Spleen (tissue), 11 donors: ENCODE measurements around the gene CCDC170. TPM values are rescaled to one million over a fixed set of nuclear protein-coding genes. Genes with fewer than 3 reads are reported as not detected.

Experiments used
- DNase-seq: peaks from one replicate; pipeline ENCODE4 v3.0.0-alpha.2; 2020
- H3K27ac ChIP-seq, 8 donors: fragments of 200-600 bp; sonication (generic) in 7 of 8; 1 replicate in 4 of 8; 2 replicates in 4 of 8; pipeline versions ENCODE4 v1.5.0 to v1.8.0; 2016 to 2021; ENCODE audit warnings: inconsistent platforms in 4 of 8, mild to moderate bottlenecking in 4 of 8, moderate library complexity in 1 of 8
- H3K27me3 ChIP-seq, 7 donors: fragments of 200-600 bp; sonication (generic) in 6 of 7; replicated peaks in 1 of 7; 1 replicate in 4 of 7; 2 replicates in 3 of 7; pipeline versions ENCODE4 v1.5.0 to v1.8.0; 2016 to 2021; ENCODE audit warnings: inconsistent platforms in 3 of 7, mild to moderate bottlenecking in 1 of 7
- H3K36me3 ChIP-seq, 6 donors: fragments of 200-600 bp; sonication (generic) in 5 of 6; 1 replicate in 4 of 6; 2 replicates in 2 of 6; pipeline versions ENCODE4 v1.5.0 to v1.8.0; 2016 to 2021; ENCODE audit warnings: inconsistent platforms in 2 of 6
- H3K4me1 ChIP-seq, 6 donors: fragments of 200-600 bp; sonication (generic) in 5 of 6; 1 replicate in 3 of 6; 2 replicates in 3 of 6; pipeline versions ENCODE4 v1.5.0 to v1.8.0; 2016 to 2021; ENCODE audit warnings: inconsistent platforms in 3 of 6
- H3K4me3 ChIP-seq, 8 donors: fragments of 200-600 bp; sonication (generic) in 7 of 8; 1 replicate in 4 of 8; 2 replicates in 4 of 8; pipeline versions ENCODE4 v1.5.0 to v1.8.0; 2016 to 2021; ENCODE audit warnings: inconsistent platforms in 4 of 8, mild to moderate bottlenecking in 4 of 8, moderate library complexity in 2 of 8
- H3K9me3 ChIP-seq, 8 donors: fragments of 200-600 bp; sonication (generic) in 7 of 8; 1 replicate in 4 of 8; 2 replicates in 4 of 8; pipeline versions ENCODE4 v1.5.0 to v1.8.0; 2016 to 2021; ENCODE audit warnings: inconsistent platforms in 4 of 8
- POLR2A ChIP-seq, 3 donors: fragments of 450-650 bp; IDR thresholded peaks; one replicate each; pipeline ENCODE4 v1.5.1; 2017; ENCODE audit warnings: antibody characterized with exemption in 3 of 3, mild to moderate bottlenecking in 1 of 3
- POLR2AphosphoS5 ChIP-seq, 3 donors: sonication (generic); formaldehyde crosslinking; IDR thresholded peaks; one replicate each; pipeline ENCODE4 v1.5.1; 2017; ENCODE audit warnings: antibody characterized with exemption in 3 of 3
- WGBS, 5 donors: extraction: QIAGEN DNeasy Blood & Tissue Kit in 3 of 5; methylation state at CpG; one replicate each; pipeline versions ENCODE4 v1.1.5 to v1.1.7; 2013 to 2018; 5-methylcytosine and 5-hydroxymethylcytosine counted together
- intact Hi-C: fragments of 100-400 bp; cut with DNase I; formaldehyde crosslinking; loops from one replicate; pipeline ENCODE4 v1.15.0; 2023; ENCODE audit warnings: low total_unique reads
- polyA plus RNA-seq, 3 donors: library from polyadenylated mRNA; stranded (reverse); fragments of 200-250 nt; gene quantifications; one replicate each; pipeline ENCODE4 v1.2.1, GENCODE V29; 2013
- total RNA-seq, 7 donors: library from RNA; depleted of rRNA in 3 of 7; stranded (reverse); fragments of >200 nt in 3 of 7; fragmentation: NEBNext Ultra II Directional in 4 of 7; extraction: Animal tissue kit (Norgen Biotek cat#: 25700) in 4 of 7; gene quantifications; one replicate each; pipeline versions ENCODE4 v1.1.0 to v1.2.1, GENCODE V29; 2016 to 2021
- TF ChIP-seq, protein P1 (sequence below), 11 experiments: fragments of 200-600 bp in 7 of 11; fragments of 450-650 bp in 4 of 11; sonication (generic) in 4 of 11; IDR thresholded peaks in 8 of 11; conservative IDR thresholded peaks in 3 of 11; 1 replicate in 7 of 11; 2 replicates in 4 of 11; pipeline versions ENCODE4 v1.4.0 to v1.8.0; 2016 to 2021; ENCODE audit warnings: antibody characterized with exemption in 11 of 11, inconsistent platforms in 4 of 11, mild to moderate bottlenecking in 1 of 11
- donor health status: healthy with polysubstance abuse.
- donor health status: DM: no; HTN: no; CAD: no; lungs with moderate emphysema.
- donor health status: DM: no; HTN: no; CAD: no.
- donor health status: Bipolar disorder and iron deficiency.
- donor health status: healthy.
- donor health status: DM: no; HTN: no; CAD: no.
- donor health status: DM: yes; HTN: yes; CAD: no.

The CCDC170 gene
- total and polyA plus RNA-seq, 10 donors = 0.49 to 4.3 (median 2.2) TPM

GRCh38 chr6:151629791-151630190, 136.0 kb downstream of the CCDC170 start:
- DNase-seq = no peak
- no peaks in the 10 kb centered on the region for H3K27me3 ChIP-seq
- H3K36me3 ChIP-seq = no peaks in the 10 kb centered on the region
- TF ChIP-seq POLR2AphosphoS5 (IDR thresholded peaks at IDR 0.05) (no peak), POLR2A (IDR thresholded peaks at IDR 0.05) (no peak)
- TF ChIP-seq, protein P1, sequence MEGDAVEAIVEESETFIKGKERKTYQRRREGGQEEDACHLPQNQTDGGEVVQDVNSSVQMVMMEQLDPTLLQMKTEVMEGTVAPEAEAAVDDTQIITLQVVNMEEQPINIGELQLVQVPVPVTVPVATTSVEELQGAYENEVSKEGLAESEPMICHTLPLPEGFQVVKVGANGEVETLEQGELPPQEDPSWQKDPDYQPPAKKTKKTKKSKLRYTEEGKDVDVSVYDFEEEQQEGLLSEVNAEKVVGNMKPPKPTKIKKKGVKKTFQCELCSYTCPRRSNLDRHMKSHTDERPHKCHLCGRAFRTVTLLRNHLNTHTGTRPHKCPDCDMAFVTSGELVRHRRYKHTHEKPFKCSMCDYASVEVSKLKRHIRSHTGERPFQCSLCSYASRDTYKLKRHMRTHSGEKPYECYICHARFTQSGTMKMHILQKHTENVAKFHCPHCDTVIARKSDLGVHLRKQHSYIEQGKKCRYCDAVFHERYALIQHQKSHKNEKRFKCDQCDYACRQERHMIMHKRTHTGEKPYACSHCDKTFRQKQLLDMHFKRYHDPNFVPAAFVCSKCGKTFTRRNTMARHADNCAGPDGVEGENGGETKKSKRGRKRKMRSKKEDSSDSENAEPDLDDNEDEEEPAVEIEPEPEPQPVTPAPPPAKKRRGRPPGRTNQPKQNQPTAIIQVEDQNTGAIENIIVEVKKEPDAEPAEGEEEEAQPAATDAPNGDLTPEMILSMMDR (IDR thresholded peaks at IDR 0.05 in 8 of 11, conservative IDR thresholded peaks at IDR 0.05 in 3 of 11) = no peak
- no peak overlapping the region for H3K4me3 ChIP-seq
- no peaks in the 10 kb centered on the region for H3K4me1 ChIP-seq
- no peaks in the 10 kb centered on the region for H3K9me3 ChIP-seq
- no peak overlapping the region for H3K27ac ChIP-seq
- WGBS, 5 donors = 50 to 93% (median 82%) methylated on average over 4 of the region's 4 CpGs
- intact Hi-C loops = no loop called here

DNA sequence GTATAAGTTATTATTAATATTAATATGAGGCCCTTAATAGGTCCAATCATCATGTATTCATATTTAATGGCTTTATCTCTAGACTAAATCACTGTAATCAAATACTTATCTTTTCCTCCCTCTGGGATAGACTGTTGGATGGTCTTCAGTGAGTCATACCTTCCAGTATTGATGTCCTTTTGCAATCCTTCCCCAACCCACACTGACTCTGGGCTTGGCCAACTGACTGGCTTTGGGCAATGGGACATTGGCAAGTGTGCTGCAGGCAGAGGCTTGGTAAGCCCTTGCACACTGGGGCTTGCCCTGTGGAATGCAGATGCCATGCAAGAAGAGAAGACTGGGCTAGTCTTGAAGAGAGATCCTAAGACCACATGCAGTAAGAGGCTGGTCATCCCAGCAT, 136.6 kb downstream of the CCDC170 start:
- Histone ChIP-seq H3K27ac (no peak overlapping the region), H3K36me3 (no peaks in the 10 kb centered on the region), H3K4me1 (no peaks in the 10 kb centered on the region), H3K4me3 (no peak overlapping the region), H3K9me3 (no peaks in the 10 kb centered on the region), H3K27me3 (no peaks in the 10 kb centered on the region)
- TF ChIP-seq, protein P1 (IDR thresholded peaks at IDR 0.05 in 8 of 11, conservative IDR thresholded peaks at IDR 0.05 in 3 of 11) = no peak
- no peak for TF ChIP-seq POLR2AphosphoS5 (IDR thresholded peaks at IDR 0.05)
- no peak for TF ChIP-seq POLR2A (IDR thresholded peaks at IDR 0.05)
- no peak for DNase-seq
- intact Hi-C loops = no loop called here

DNA sequence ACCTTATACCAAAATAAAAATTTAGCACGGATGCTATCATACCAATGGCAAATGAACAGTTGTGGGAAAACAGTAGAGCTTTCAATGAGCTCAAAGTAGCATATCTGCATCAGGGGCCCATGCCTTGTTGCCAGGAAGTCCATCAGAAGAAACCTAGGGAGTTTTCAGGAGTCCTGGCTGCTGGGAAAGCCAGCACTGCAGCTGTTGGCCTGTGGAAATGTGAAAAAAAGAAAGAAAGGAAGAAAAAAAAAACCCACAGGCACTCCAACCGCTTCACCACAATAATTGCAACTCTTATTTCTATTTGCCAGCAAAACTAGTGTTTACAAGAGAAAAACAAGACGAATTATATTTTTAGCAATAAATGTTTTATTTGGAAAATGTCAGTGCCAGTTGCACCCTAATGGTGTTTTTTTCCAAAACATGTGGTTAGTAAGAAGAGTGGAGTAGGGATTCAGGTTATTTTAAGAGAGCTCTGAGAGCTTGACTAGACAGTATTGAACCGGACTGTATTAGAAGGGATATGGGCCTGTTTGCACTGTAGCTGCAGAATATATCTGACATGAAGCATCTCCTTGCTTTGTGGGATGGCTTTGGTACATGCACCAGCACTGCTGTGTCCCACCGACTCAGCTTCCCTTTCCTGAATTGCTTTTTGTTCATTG, 137.3 kb downstream of the CCDC170 start:
- no peak overlapping the region for H3K4me3 ChIP-seq
- intact Hi-C loops = no loop called here
- no peaks in the 10 kb centered on the region for H3K27me3 ChIP-seq

DNA sequence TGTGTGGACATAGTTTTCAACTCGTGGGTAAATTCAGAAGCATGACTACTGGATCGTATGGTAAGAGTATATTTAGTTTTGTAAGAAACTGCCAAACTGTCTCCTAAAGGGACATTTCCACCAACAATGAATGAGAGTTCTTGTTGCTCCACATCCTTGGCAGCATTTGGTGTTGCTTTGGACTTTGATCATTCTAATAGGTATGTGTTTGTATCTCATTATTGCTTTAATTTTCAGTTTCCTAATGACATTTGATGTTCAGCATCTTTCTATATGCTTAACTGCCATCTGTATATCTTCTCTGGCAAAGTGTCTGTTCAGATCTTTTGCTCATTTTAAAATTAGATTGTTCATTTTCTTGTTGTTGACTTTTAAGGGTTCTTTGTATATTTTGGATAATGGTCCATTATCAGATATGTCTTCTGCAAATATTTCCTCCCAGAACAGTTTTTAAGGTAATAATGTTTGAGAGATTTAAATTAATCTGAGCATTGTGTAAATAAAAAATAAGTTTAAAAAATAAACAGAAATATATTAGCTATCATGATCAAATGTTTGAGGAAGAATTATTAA, 138.7 kb downstream of the CCDC170 start:
- H3K27me3 ChIP-seq = no peaks in the 10 kb centered on the region
- WGBS, 5 donors = 73 to 90% (median 85%) methylated on average over 2 of the region's 2 CpGs

More for the DNA sequence above, 137.3 kb downstream of the CCDC170 start:
- H3K9me3 ChIP-seq = no peaks in the 10 kb centered on the region
- H3K4me1 ChIP-seq = no peaks in the 10 kb centered on the region
- WGBS, 5 donors = 78 to 85% (median 83%) methylated on average over 5 of the region's 5 CpGs
- DNase-seq = no peak
- no peak overlapping the region for H3K27ac ChIP-seq
- no peaks in the 10 kb centered on the region for H3K36me3 ChIP-seq
- TF ChIP-seq POLR2AphosphoS5 (IDR thresholded peaks at IDR 0.05) (no peak), POLR2A (IDR thresholded peaks at IDR 0.05) (no peak)
- TF ChIP-seq, protein P1 (IDR thresholded peaks at IDR 0.05 in 8 of 11, conservative IDR thresholded peaks at IDR 0.05 in 3 of 11) = no peak

More for the DNA sequence above, 138.7 kb downstream of the CCDC170 start:
- DNase-seq = no peak
- Histone ChIP-seq H3K27ac (no peak overlapping the region), H3K9me3 (no peaks in the 10 kb centered on the region), H3K4me1 (no peaks in the 10 kb centered on the region), H3K36me3 (no peaks in the 10 kb centered on the region), H3K4me3 (no peak overlapping the region)
- TF ChIP-seq POLR2A (IDR thresholded peaks at IDR 0.05) (no peak), POLR2AphosphoS5 (IDR thresholded peaks at IDR 0.05) (no peak)
- TF ChIP-seq, protein P1 (IDR thresholded peaks at IDR 0.05 in 8 of 11, conservative IDR thresholded peaks at IDR 0.05 in 3 of 11) = no peak
- intact Hi-C loops = no loop called here
